ENCODE results near the gene ZBTB20.

- TF ChIP-seq, protein P1, sequence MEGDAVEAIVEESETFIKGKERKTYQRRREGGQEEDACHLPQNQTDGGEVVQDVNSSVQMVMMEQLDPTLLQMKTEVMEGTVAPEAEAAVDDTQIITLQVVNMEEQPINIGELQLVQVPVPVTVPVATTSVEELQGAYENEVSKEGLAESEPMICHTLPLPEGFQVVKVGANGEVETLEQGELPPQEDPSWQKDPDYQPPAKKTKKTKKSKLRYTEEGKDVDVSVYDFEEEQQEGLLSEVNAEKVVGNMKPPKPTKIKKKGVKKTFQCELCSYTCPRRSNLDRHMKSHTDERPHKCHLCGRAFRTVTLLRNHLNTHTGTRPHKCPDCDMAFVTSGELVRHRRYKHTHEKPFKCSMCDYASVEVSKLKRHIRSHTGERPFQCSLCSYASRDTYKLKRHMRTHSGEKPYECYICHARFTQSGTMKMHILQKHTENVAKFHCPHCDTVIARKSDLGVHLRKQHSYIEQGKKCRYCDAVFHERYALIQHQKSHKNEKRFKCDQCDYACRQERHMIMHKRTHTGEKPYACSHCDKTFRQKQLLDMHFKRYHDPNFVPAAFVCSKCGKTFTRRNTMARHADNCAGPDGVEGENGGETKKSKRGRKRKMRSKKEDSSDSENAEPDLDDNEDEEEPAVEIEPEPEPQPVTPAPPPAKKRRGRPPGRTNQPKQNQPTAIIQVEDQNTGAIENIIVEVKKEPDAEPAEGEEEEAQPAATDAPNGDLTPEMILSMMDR (IDR thresholded peaks at IDR 0.05) = no peak
- TF ChIP-seq EZH2 (IDR thresholded peaks at IDR 0.05; ENCODE audit: borderline replicate concordance, insufficient read depth, low read depth, low read length, poor library complexity, severe bottlenecking) = no peak
These were observed 242.5 kb downstream of the ZBTB20 start for GRCh38 chr3:114904633-114905032.

All from B cell (primary cell).